Loucy (cell line): ENCODE results near the gene GRIN2A.

ENCODE experiments used
- EZH2phosphoT487 ChIP-seq: fragments of 200-600 bp; IDR thresholded peaks from 2 replicates; pipeline ENCODE4 v1.6.1; 2018; ENCODE audit warnings: antibody characterized with exemption, mild to moderate bottlenecking, moderate library complexity, borderline replicate concordance
- TF ChIP-seq, protein P1 (sequence below): fragments of 200-600 bp; sonication (generic); conservative IDR thresholded peaks from 2 replicates; pipeline ENCODE4 v1.5.1; 2014; ENCODE audit warnings: mild to moderate bottlenecking, antibody characterized with exemption, low read length

DNA sequence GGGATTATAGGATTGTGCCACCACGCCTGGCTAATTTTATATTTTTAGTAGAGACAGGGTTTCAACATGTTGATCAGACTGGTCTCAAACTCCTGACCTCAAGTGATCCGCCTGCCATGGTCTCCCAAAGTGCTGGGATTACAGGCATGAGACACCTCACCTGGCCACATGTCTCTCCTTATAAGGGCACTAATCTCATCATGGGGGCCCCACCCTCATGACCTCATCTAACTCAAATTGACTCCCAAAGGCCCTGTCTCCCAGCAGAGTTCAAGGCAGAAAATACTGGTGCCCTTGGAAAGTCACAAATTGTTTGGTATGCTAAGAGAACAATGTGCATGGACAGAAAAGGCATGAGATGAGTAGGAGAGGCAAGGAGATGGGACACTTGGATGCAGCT, 49.3 kb upstream of the GRIN2A start:
- TF ChIP-seq, protein P1, sequence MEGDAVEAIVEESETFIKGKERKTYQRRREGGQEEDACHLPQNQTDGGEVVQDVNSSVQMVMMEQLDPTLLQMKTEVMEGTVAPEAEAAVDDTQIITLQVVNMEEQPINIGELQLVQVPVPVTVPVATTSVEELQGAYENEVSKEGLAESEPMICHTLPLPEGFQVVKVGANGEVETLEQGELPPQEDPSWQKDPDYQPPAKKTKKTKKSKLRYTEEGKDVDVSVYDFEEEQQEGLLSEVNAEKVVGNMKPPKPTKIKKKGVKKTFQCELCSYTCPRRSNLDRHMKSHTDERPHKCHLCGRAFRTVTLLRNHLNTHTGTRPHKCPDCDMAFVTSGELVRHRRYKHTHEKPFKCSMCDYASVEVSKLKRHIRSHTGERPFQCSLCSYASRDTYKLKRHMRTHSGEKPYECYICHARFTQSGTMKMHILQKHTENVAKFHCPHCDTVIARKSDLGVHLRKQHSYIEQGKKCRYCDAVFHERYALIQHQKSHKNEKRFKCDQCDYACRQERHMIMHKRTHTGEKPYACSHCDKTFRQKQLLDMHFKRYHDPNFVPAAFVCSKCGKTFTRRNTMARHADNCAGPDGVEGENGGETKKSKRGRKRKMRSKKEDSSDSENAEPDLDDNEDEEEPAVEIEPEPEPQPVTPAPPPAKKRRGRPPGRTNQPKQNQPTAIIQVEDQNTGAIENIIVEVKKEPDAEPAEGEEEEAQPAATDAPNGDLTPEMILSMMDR = no peak
- no peak for TF ChIP-seq EZH2phosphoT487
